Transverse colon (tissue), 4 donors: ENCODE results near the gene SH3RF3. TPM values are rescaled to one million over a fixed set of nuclear protein-coding genes. Genes with fewer than 3 reads are reported as not detected.

ENCODE experiments used
- DNase-seq: peaks from one replicate; pipeline ENCODE4 v3.0.0-alpha.2; 2019
- H3K27ac ChIP-seq, 4 donors: fragments of 200-600 bp; sonication (generic); 2 replicates each; pipeline ENCODE4 v1.5.1; 2016 to 2018; ENCODE audit warnings: inconsistent platforms in 4 of 4
- H3K27me3 ChIP-seq: fragments of 200-600 bp; sonication (generic); 2 replicates; pipeline ENCODE4 v1.5.1; 2017; ENCODE audit warnings: inconsistent platforms
- H3K36me3 ChIP-seq, 4 donors: fragments of 200-600 bp; sonication (generic); 2 replicates each; pipeline ENCODE4 v1.5.1; 2017 to 2019; ENCODE audit warnings: inconsistent platforms in 4 of 4
- H3K4me1 ChIP-seq, 4 donors: fragments of 200-600 bp; sonication (generic); 2 replicates each; pipeline ENCODE4 v1.5.1; 2017 to 2020; ENCODE audit warnings: inconsistent platforms in 4 of 4
- H3K4me3 ChIP-seq, 4 donors: fragments of 200-600 bp; sonication (generic); 1 replicate in 1 of 4; 2 replicates in 3 of 4; pipeline versions ENCODE4 v1.5.1 to v1.6.1; 2017 to 2019; ENCODE audit warnings: inconsistent platforms in 4 of 4
- H3K9me3 ChIP-seq, 2 donors: fragments of 200-600 bp; sonication (generic); 2 replicates each; pipeline ENCODE4 v1.5.1; 2017 to 2019; ENCODE audit warnings: inconsistent platforms in 2 of 2
- CTCF ChIP-seq, 5 experiments: fragments of 200-600 bp in 3 of 5; fragments of 450-650 bp in 2 of 5; sonication (generic) in 3 of 5; IDR thresholded peaks; 1 replicate in 2 of 5; 2 replicates in 3 of 5; pipeline ENCODE4 v1.5.1; 2016 to 2017; ENCODE audit warnings: antibody characterized with exemption in 5 of 5, inconsistent platforms in 3 of 5, mild to moderate bottlenecking in 2 of 5, moderate library complexity in 1 of 5
- EP300 ChIP-seq: sonication (generic); formaldehyde crosslinking; IDR thresholded peaks from one replicate; pipeline ENCODE4 v1.6.1; 2017; ENCODE audit warnings: antibody characterized with exemption, low read depth
- POLR2A ChIP-seq: fragments of 450-650 bp; IDR thresholded peaks from one replicate; pipeline ENCODE4 v1.6.1; 2016; ENCODE audit warnings: antibody characterized with exemption, mild to moderate bottlenecking, moderate library complexity
- POLR2AphosphoS5 ChIP-seq, 3 donors: sonication (generic); formaldehyde crosslinking; IDR thresholded peaks; one replicate each; pipeline ENCODE4 v1.6.1; 2016; ENCODE audit warnings: antibody characterized with exemption in 3 of 3
- WGBS, 2 donors: methylation state at CpG; one replicate each; pipeline ENCODE4 v1.1.5; 2018; ENCODE audit warnings: low coverage in 1 of 2; 5-methylcytosine and 5-hydroxymethylcytosine counted together
- in situ Hi-C, 4 donors: fragments of 200-750 bp; cut with MboI; loops; one replicate each; pipeline versions ENCODE4 v1.15.0 to v1.15.1; 2017; ENCODE audit warnings: low sequenced_read_pairs in 3 of 4, low pct_ligation_motif_present in 1 of 4, low pct_unique_long_range_greater_than_20kb in 1 of 4
- intact Hi-C: fragments of 100-400 bp; cut with DNase I; formaldehyde crosslinking; loops from one replicate; pipeline ENCODE4 v1.15.1; 2023; ENCODE audit warnings: low total_unique reads
- total RNA-seq, 4 donors: library from RNA; depleted of rRNA; stranded (reverse); fragments of >200 nt; gene quantifications; one replicate each; pipeline ENCODE4 v1.1.0, GENCODE V29; 2016

SH3RF3 gene
- total RNA-seq, 4 donors from 2014 or later = 1.9 to 8.8 (median 2.9) TPM

DNA sequence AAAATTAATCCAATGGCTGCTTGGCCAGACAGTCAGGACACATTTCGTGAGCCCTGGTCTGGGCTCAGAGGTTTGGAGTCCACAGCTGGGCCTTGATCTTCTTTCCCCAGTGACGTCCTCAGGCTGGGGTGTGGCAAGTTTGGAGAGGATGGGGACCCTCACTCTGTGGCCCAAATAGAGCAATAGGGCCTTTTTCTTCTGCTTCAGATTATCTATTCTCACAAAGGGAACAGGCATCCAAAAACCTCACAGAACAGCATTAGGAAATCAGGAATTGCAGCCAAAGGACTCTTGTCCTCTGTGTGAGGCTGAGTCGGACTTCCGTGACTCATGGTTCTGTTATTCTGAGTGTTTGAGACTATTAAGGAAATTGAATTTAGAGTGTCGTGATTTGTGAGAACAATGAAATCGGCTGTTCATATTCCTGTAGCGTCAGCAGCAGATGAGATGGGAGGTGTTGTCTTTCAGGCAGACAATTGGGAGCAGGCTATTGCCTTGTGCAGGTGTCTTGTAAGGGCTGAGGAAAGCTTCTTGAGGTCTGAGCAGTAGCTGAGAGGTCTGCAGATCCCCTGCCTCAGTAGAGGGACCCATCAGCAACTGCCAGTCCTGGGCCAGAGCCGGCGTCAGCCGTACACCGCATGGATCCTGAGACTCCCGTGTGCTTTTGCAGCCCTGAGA, 113.8 kb downstream of the SH3RF3 start:
- TF ChIP-seq POLR2A = no peak
- peak in 2 of 3 donors; percentile 49 to 78 for TF ChIP-seq POLR2AphosphoS5 (IDR thresholded peaks at IDR 0.05)
- Histone ChIP-seq H3K9me3 (no peaks in the 10 kb centered on the region), H3K36me3 (no peaks in the 10 kb centered on the region), H3K4me1 (peaks cover 24 to 51% (median 33%) of the 10 kb centered on the region in 4 donors), H3K27me3 (no peaks in the 10 kb centered on the region), H3K27ac (peak overlapping the region; percentile 71 to 88 (median 82)), H3K4me3 (no peak overlapping the region)
- intact Hi-C loops = loop anchor here (10.0 kb wide), 1 partner anchor 68 kb away; no protein-coding TSS in a partner anchor
- DNase-seq = peak; percentile 22
- in situ Hi-C loops = no loop called here
- WGBS, 2 donors = 61 to 67% methylated on average over 7 to 11 of the region's 12 CpGs

DNA sequence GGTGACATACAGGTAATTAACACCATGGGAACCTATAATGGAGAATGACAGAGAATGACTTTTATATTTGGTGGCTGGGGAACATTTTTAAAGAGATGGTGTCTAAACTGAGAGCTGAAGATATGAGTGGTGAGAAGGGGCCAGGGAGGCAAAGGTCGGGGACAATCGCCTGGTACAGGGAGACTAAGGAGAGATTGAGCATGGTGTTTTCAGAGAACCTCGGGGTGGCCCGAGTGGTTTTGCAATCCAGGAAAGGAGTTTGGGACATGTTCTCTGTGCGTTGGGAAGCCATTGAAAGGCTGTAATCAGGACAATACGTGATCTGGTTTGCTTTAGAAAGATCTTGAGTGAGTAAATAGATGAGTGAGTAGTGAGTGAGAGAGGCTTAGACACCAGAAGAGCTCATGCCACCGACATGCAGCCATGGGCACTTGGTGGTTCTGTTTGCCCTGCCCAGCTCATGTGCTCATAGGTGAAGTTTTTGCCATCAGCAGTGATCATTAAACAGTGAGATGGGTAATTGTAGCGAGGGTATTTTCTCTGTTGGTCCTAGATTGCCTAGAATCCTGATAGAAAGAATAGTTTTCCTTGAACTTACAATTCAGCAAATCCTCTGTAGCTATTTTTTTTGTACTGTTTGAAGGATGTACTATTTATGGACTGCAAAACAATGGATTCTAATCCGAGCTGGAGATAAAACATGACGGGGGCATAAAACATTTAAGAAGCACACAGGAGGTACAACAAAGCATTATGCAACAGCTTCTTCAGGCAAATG, 114.7 kb downstream of the SH3RF3 start:
- intact Hi-C loops = loop anchor here (10.0 kb wide), 1 partner anchor 69 kb away; no protein-coding TSS in a partner anchor
- WGBS, 2 donors = 79 to 85% methylated on average over 9 to 10 of the region's 10 CpGs
- no peak for DNase-seq
- no peaks in the 10 kb centered on the region for H3K27me3 ChIP-seq
- in situ Hi-C loops = no loop called here
- TF ChIP-seq POLR2AphosphoS5 (IDR thresholded peaks at IDR 0.05) (no peak), CTCF (IDR thresholded peaks at IDR 0.05) (no peak), POLR2A (no peak), EP300 (no peak)
- H3K27ac ChIP-seq = peak overlapping the region; percentile 71 to 88 (median 82)
- peaks cover 22 to 57% (median 36%) of the 10 kb centered on the region in 4 donors for H3K4me1 ChIP-seq
- H3K36me3 ChIP-seq = no peaks in the 10 kb centered on the region
- no peaks in the 10 kb centered on the region for H3K9me3 ChIP-seq
- H3K4me3 ChIP-seq = no peak overlapping the region

- peaks cover 20 to 55% (median 32%) of the 10 kb centered on the region in 4 donors for H3K4me1 ChIP-seq
- in situ Hi-C loops = no loop called here
- H3K27ac ChIP-seq = peak overlapping the region in 1 of 4 donors; percentile 88
- intact Hi-C loops = loop anchor here (10.0 kb wide), 1 partner anchor 69 kb away; no protein-coding TSS in a partner anchor
- no peaks in the 10 kb centered on the region for H3K27me3 ChIP-seq
- TF ChIP-seq CTCF (IDR thresholded peaks at IDR 0.05) = no peak
- no peak for TF ChIP-seq EP300
- no peak for TF ChIP-seq POLR2AphosphoS5 (IDR thresholded peaks at IDR 0.05)
- no peak for TF ChIP-seq POLR2A
- no peak overlapping the region for H3K4me3 ChIP-seq
- no peaks in the 10 kb centered on the region for H3K36me3 ChIP-seq
- H3K9me3 ChIP-seq = no peaks in the 10 kb centered on the region
- no peak for DNase-seq
These were observed 115.2 kb downstream of the SH3RF3 start for GRCh38 chr2:109244304-109244582.

- Histone ChIP-seq H3K27me3 (no peaks in the 10 kb centered on the region), H3K36me3 (no peaks in the 10 kb centered on the region), H3K4me3 (no peak overlapping the region), H3K27ac (peak overlapping the region in 1 of 4 donors; percentile 88), H3K4me1 (peaks cover 20 to 55% (median 32%) of the 10 kb centered on the region in 4 donors), H3K9me3 (no peaks in the 10 kb centered on the region)
- in situ Hi-C loops (no loop called here), intact Hi-C loops (loop anchor here (10.0 kb wide), 1 partner anchor 70 kb away; no protein-coding TSS in a partner anchor)
- DNase-seq = no peak
- 78 to 100% methylated on average over 1 to 4 of the region's 4 CpGs for WGBS, 2 donors
- TF ChIP-seq POLR2A = no peak
- TF ChIP-seq POLR2AphosphoS5 (IDR thresholded peaks at IDR 0.05) = no peak
- no peak for TF ChIP-seq CTCF (IDR thresholded peaks at IDR 0.05)
- TF ChIP-seq EP300 = no peak
These were observed 115.9 kb downstream of the SH3RF3 start for GRCh38 chr2:109244750-109245382.
